ENCODE measurements around the gene SNX14.

GRCh38 chr6:85483846-85484245 is 109.8 kb downstream of the SNX14 start:
- no peak for TF ChIP-seq EP300 (IDR thresholded peaks at IDR 0.05; ENCODE audit: borderline replicate concordance in 1 of 2, low read depth in 1 of 2, low read length in 1 of 2)
- TF ChIP-seq EZH2phosphoT487 (IDR thresholded peaks at IDR 0.05; ENCODE audit: borderline replicate concordance, low read depth), result no peak
- TF ChIP-seq MXI1 (IDR thresholded peaks at IDR 0.05; ENCODE audit: low read depth, low read length), result no peak
- TF ChIP-seq ELF1 (IDR thresholded peaks at IDR 0.05), result no peak
- no peak for TF ChIP-seq CTCF (IDR thresholded peaks at IDR 0.05)
- no peak for TF ChIP-seq POLR2AphosphoS5 (IDR thresholded peaks at IDR 0.05; ENCODE audit: low read depth, low read length)
- no peak for TF ChIP-seq TAF1 (IDR thresholded peaks at IDR 0.05; ENCODE audit: borderline replicate concordance, low read depth, low read length)
- TF ChIP-seq, protein P1, sequence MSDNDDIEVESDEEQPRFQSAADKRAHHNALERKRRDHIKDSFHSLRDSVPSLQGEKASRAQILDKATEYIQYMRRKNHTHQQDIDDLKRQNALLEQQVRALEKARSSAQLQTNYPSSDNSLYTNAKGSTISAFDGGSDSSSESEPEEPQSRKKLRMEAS (IDR thresholded peaks at IDR 0.05; ENCODE audit: low read depth), result no peak
- no peak for TF ChIP-seq RFX5 (IDR thresholded peaks at IDR 0.05; ENCODE audit: low read length)

Measured in SK-N-SH (cell line).